ENCODE results near the gene LCP1.

DNA sequence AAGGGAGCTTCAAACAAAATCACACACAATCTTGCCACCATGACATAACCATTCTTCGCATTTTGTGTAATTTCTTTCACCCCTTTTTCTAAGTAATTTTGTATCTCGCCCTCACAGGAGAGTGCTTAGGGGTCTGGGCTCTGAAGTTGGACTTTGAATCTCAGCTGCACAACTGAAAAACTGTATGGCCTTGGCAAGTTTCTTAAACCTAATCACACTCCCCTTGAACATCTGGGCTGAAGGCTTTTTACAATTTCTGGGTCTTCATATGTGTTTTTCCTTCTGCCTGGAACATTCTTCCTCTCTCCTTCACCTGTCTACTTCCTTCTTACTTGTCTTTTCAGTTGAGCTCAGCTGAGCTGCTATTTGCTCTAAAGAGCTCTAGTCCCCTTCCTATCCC is 52.9 kb downstream of the LCP1 start:
- TF ChIP-seq JUN (CRISPR knock-in tag; IDR thresholded peaks at IDR 0.05): no peak
- no peak for TF ChIP-seq ZSCAN29 (CRISPR knock-in tag; conservative IDR thresholded peaks at IDR 0.05)
- no peak for TF ChIP-seq ZNF484 (CRISPR knock-in tag; IDR thresholded peaks at IDR 0.05; ENCODE audit: borderline replicate concordance, low read depth)
- TF ChIP-seq FOXK1 (CRISPR knock-in tag; IDR thresholded peaks at IDR 0.05; ENCODE audit: borderline replicate concordance, low read depth): no peak
- TF ChIP-seq, protein P1, sequence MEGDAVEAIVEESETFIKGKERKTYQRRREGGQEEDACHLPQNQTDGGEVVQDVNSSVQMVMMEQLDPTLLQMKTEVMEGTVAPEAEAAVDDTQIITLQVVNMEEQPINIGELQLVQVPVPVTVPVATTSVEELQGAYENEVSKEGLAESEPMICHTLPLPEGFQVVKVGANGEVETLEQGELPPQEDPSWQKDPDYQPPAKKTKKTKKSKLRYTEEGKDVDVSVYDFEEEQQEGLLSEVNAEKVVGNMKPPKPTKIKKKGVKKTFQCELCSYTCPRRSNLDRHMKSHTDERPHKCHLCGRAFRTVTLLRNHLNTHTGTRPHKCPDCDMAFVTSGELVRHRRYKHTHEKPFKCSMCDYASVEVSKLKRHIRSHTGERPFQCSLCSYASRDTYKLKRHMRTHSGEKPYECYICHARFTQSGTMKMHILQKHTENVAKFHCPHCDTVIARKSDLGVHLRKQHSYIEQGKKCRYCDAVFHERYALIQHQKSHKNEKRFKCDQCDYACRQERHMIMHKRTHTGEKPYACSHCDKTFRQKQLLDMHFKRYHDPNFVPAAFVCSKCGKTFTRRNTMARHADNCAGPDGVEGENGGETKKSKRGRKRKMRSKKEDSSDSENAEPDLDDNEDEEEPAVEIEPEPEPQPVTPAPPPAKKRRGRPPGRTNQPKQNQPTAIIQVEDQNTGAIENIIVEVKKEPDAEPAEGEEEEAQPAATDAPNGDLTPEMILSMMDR (CRISPR knock-in tag; IDR thresholded peaks at IDR 0.05): no peak
- TF ChIP-seq RFX5 (IDR thresholded peaks at IDR 0.05; ENCODE audit: low read depth, low read length): no peak
- TF ChIP-seq, protein P2, sequence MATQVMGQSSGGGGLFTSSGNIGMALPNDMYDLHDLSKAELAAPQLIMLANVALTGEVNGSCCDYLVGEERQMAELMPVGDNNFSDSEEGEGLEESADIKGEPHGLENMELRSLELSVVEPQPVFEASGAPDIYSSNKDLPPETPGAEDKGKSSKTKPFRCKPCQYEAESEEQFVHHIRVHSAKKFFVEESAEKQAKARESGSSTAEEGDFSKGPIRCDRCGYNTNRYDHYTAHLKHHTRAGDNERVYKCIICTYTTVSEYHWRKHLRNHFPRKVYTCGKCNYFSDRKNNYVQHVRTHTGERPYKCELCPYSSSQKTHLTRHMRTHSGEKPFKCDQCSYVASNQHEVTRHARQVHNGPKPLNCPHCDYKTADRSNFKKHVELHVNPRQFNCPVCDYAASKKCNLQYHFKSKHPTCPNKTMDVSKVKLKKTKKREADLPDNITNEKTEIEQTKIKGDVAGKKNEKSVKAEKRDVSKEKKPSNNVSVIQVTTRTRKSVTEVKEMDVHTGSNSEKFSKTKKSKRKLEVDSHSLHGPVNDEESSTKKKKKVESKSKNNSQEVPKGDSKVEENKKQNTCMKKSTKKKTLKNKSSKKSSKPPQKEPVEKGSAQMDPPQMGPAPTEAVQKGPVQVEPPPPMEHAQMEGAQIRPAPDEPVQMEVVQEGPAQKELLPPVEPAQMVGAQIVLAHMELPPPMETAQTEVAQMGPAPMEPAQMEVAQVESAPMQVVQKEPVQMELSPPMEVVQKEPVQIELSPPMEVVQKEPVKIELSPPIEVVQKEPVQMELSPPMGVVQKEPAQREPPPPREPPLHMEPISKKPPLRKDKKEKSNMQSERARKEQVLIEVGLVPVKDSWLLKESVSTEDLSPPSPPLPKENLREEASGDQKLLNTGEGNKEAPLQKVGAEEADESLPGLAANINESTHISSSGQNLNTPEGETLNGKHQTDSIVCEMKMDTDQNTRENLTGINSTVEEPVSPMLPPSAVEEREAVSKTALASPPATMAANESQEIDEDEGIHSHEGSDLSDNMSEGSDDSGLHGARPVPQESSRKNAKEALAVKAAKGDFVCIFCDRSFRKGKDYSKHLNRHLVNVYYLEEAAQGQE (IDR thresholded peaks at IDR 0.05; ENCODE audit: borderline replicate concordance in 1 of 2, low read depth in 1 of 2, low read length in 2 of 2): no peak
- TF ChIP-seq JUND (CRISPR knock-in tag; IDR thresholded peaks at IDR 0.05): no peak
- TF ChIP-seq SRSF1 (optimal IDR thresholded peaks at IDR 0.05; ENCODE audit: low read depth, low read length): no peak
- TF ChIP-seq BHLHE40 (IDR thresholded peaks at IDR 0.05; ENCODE audit: low read length): no peak
- TF ChIP-seq RAD21 (CRISPR knock-in tag; IDR thresholded peaks at IDR 0.05): no peak
- TF ChIP-seq GABPA (IDR thresholded peaks at IDR 0.05; ENCODE audit: low read depth, low read length): no peak
- no peak for TF ChIP-seq GABPA (CRISPR knock-in tag; IDR thresholded peaks at IDR 0.05; ENCODE audit: low read depth)
- TF ChIP-seq, protein P3, sequence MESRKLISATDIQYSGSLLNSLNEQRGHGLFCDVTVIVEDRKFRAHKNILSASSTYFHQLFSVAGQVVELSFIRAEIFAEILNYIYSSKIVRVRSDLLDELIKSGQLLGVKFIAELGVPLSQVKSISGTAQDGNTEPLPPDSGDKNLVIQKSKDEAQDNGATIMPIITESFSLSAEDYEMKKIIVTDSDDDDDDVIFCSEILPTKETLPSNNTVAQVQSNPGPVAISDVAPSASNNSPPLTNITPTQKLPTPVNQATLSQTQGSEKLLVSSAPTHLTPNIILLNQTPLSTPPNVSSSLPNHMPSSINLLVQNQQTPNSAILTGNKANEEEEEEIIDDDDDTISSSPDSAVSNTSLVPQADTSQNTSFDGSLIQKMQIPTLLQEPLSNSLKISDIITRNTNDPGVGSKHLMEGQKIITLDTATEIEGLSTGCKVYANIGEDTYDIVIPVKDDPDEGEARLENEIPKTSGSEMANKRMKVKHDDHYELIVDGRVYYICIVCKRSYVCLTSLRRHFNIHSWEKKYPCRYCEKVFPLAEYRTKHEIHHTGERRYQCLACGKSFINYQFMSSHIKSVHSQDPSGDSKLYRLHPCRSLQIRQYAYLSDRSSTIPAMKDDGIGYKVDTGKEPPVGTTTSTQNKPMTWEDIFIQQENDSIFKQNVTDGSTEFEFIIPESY (CRISPR knock-in tag; IDR thresholded peaks at IDR 0.05): no peak
- no peak for TF ChIP-seq ELF4 (CRISPR knock-in tag; IDR thresholded peaks at IDR 0.05; ENCODE audit: borderline replicate concordance)
